T-helper 2 cell treated with Interferon-gamma antibody and Interleukin-4, amounts not matched to agents 100 ng/mL and 5 ng/mL, for 36 hours (primary cell): ENCODE data around the gene CD7. TPM values are rescaled to one million over a fixed set of nuclear protein-coding genes. Genes with fewer than 3 reads are reported as not detected.
"Not testable (repeated sequence)": the region's sequence is repeated elsewhere in the genome, so short reads cannot be mapped to it uniquely, and the experiment has no call there.

Experiments
- intact Hi-C: fragments of 100-400 bp; cut with micrococcal nuclease; formaldehyde crosslinking; loops from one replicate; pipeline ENCODE4 v1.15.1; 2023
- total RNA-seq: library from RNA; stranded (reverse); gene quantifications from 2 replicates; pipeline ENCODE4 v1.2.3, GENCODE V29; 2022

Gene CD7
- 184 and 198 TPM in 2 replicates for total RNA-seq

- intact Hi-C loops, result loop anchor here (1.0 kb wide), 1 partner anchor 44 kb away; the partner anchor contains the start of gene CSNK1D
Measured at GRCh38 chr17:82317394-82318168, at the start of gene CD7. CD7 (minus strand) TSS chr17:82317608; CDS start chr17:82317495, 113 bp downstream.

- intact Hi-C loops, result no loop called here
Measured at GRCh38 chr17:82366749-82367148, 49.3 kb upstream of the CD7 start.

DNA sequence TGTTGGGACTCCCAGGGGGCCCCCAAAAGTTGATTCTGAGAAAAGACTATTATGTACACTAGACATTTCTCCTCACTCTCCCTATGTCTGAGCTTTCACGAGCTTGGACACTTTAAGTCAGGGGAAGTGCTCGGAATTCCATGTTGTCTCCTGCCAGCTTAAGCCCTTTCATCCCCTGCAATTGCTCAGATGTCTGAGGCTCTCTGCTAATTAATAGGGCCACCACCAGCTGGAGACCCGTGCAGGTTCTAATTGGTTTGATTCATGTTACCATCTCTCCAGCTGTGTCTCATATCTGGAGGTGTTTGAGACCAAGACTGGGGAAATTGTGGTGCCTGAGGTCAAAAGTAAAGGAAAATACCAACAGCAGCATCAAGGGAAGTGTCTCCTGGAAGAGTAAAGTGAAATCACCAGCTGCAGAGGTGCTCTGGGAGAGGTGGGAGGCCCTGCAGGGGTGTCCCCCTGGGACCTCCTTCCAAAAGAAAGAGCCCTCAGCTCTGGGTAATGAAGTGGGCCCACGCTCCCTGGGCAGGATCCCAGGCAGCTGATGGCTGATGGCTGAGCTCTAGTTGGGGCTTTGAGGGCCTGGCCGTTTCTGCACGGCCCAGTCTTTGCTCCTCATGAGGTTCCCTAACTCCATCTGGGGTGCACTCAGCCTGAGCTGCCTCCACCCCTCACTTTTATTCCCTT, 48.3 kb upstream of the CD7 start:
- intact Hi-C loops, result no loop called here

DNA sequence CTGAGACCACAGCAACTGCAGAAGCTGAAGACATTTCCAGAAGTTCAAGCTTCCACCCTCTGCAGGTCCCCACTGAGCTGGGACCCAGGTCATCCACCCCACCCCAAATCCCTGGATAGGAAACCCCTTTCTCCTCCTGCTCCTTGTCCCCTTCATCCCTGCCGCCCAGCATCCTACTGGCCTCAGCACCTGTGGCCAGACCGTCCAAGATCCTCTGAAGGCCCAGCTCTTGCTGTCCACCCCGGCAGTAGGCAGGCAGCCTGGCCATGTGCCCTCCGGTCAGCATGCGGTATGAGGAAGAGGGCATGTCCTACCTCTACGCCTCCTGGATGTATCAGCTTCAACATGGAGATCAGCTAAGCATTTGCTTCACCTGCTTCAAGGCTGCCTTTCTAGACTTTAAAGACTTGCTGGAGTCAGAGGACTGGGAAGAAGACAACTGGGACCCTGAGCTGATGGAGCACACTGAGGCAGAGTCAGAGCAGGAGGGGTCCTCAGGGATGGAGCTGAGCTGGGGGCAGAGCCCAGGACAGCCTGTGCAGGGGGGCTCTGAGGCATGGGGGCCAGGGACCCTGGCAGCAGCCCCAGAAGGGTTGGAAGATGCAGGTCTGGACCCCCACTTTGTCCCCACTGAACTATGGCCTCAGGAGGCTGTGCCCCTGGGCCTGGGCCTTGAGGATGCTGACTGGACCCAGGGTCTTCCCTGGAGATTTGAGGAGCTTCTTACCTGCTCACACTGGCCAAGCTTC, 44.7 kb upstream of the CD7 start:
- intact Hi-C loops, result no loop called here

- intact Hi-C loops, result not testable (repeated sequence)
Measured at GRCh38 chr17:82359451-82360074, 42.2 kb upstream of the CD7 start.

- intact Hi-C loops, result no loop called here
Measured at GRCh38 chr17:82358465-82359350, 41.3 kb upstream of the CD7 start, which contains the start of gene TEX19. TEX19 (plus strand) TSS chr17:82359247; CDS start chr17:82362151, 2,904 bp downstream.

DNA sequence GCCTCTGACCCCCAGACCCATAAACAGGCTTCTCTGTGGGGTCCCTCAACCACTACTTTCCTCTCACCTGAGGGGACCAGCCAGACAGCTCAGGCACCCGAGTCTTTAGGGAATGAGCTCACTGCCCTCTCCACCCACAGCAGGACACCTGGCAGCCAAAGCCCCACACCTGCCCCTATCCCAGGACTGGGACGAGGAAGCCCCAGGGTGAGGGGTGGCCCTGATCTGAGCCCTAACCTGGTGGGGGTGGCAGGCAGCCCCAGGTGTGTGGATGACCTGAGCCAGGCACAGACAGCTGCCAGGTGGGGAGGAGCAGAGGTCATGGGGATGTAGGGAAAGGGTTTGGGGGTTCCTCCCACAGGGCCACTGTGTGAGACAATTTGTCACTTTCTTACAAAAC, 40.0 kb upstream of the CD7 start:
- intact Hi-C loops, result no loop called here

DNA sequence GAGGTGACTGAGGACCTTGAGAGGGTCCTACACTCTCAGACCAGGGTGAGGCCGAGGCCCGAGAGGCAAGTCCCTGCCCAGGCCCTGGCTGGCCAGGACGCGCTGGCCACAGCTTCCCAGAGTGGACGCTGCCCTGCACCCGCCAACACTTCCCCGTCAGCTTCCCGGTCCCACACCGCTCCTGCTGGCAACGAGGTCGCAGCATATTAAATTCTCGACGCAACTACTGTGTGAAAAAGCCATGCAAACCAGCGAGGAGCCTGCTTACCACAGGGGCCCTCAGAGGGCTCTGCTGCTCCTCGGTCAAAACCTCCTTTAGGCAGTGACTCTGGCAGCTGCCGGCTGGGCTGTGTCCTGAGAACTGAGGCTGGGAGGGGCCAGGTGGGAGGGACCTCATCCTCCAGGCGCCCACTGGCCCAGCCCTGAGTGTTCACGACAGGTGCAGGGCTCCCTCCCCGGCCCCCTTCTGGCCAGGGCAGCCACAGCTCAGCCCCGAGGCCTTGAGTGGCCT, 39.5 kb upstream of the CD7 start:
- intact Hi-C loops, result no loop called here

DNA sequence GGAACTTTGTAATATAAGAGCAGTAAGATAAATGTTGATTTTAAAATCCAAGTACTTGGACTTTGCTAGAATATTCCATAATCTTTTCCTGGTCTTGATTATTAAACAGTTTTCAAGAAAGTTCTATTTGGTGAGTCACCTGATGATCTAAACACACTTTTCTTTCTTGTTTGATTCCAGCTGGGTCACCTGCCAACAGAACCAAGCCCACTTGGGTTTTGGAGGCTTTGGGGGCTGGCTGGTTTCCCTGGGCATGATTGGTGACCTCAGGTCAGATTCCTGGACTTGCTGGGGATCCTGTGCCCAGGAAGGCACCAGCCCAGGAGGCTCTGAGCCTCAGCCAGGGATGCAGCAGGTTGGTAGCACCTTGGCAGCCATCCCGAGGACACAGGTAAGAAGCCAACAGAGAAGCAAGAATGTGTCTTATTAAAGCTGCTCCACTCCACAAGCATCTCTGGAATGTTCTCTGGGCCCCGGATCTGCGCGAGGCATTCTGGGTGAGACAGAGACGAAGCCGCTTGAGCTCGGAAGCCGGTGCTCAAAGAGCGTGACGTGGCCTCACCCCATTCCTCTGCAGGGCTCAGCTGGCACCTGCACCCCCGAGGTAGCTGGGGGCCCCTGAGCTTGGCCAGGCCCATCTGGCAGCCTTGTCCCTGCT, 38.5 kb upstream of the CD7 start:
- intact Hi-C loops, result no loop called here

DNA sequence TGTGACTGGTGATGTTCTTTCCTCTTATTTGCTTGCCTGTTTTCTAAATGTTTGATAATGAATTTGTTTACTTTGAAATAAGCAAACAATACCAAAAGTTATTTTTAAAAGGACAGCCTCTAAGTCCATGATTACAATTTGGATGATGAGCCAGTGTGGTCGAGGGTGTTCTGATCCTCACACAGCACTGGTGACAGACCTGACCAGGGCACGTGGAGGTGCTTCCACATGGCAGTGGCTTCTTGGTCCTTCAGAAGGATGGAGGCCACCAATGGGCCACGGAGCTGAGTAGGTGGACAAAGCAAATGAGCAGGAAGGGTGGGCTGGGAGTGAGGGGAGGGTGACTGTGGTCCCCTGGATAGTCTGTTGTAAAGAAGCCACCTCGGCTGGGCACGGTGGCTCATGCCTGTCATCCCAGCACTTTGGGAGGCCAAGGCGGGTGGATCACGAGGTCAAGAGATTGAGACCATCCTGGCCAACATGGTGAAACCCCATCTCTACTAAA, 37.4 kb upstream of the CD7 start:
- intact Hi-C loops, result no loop called here

DNA sequence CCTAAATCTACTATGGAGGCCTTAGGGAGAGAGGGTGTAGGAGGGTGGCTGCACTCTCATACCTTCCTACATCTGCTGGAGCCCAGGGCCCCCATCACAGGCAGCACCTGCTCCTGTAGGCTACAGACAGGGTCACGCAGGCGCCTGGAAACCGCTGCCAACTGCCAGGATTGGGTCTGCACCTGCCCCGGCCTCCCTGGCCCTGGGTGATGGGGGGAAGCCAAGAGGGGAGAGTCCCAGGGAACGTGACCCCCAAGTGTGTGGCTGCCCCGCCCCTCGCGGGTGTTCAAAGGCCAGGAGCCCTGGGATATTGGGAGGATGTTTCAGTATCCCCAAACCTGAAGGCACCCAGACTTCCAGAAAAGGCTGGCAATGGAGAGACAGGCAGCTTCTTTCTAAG, 36.1 kb upstream of the CD7 start:
- intact Hi-C loops, result no loop called here

DNA sequence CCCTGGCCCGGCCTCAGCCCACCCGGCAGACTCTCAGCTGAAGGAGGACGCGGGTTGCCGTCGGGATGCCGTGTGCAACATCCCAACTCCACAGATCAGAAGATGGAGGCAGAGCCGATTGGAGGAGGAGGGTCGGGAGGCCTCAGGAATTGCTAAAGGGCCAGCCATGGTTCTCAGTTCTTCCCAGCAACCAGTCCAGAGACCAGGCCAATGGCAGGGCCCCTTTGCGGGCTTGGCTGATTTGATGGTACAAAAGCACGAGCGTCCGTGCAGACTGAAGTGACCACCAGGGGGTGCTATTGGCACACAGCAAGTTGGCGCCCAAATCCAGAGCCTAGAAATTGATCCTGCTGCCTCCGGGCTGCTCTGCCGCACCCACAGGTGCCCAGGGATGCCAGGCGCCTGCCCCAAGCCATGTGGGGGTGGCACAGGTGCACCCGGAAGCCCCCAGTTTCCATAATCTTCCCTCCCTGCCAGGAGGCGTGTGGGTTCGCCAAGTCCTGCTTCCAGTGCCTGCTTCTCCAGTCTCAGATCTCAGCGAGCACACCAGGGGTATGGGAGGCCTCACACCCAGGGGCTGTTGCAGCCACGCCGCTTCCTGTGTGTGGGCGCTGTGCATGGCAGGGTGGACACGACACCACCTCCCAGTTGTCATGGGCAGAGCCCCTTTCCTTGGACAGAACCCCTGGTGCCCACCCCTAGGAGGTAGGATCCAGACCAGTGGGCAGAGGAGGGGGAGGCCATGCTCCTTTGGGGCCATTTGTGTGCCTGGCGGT, 34.5 kb upstream of the CD7 start:
- intact Hi-C loops, result loop anchor here (1.0 to 2.0 kb wide), 3 partner anchors 62 to 203 kb away; no protein-coding TSS in a partner anchor

GRCh38 chr17:82351254-82351712, 33.9 kb upstream of the CD7 start:
- intact Hi-C loops, result loop anchor here (1.0 to 2.0 kb wide), 3 partner anchors 63 to 204 kb away; no protein-coding TSS in a partner anchor

- intact Hi-C loops, result loop anchor here (1.0 to 2.0 kb wide), 3 partner anchors 64 to 204 kb away; no protein-coding TSS in a partner anchor
Measured at GRCh38 chr17:82350182-82351030, 33.0 kb upstream of the CD7 start.

- intact Hi-C loops, result no loop called here
Measured at GRCh38 chr17:82349287-82349701, 31.9 kb upstream of the CD7 start.

DNA sequence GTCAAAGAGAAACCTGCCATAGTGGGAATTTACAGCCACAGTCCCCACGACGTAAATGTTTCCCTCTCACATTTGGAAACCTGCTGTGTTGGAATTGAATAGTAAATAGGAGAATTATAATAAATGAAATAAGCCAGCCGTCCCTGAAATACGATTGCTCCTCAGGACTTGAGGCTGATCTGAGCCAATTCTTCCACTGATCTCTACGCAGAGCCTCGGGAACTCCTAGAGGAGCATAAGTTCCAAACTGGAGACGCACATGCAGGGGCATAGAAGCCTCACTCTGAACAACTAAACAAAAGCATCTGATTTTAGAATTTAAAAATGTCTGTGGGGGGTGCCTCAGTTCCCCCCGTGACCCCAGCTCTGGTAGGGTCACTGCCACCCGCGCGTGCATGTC, 31.5 kb upstream of the CD7 start:
- intact Hi-C loops, result no loop called here

DNA sequence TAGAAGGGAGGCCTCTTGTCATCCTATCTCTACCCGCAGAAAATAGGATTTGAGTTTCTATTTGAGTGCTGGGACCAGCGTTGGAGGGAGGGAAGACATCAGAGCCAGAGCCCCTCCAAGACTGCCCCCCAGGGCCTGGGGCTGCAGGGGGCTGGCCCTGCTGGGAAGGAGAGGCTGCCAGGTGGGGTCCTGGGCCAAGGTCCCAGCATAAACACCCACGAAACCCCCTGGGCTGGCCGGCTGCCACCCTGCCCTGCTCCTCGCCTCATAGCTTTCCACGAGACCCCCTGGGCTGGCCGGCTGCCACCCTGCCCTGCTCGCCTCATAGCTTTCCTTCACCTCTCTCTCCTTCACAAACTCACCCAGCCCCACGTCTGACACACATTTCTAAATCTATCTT, 31.0 kb upstream of the CD7 start:
- intact Hi-C loops, result no loop called here
